ENCODE measurements around the gene SEZ6.

GRCh38 chr17:28926366-28926765 lies 79.5 kb downstream of the SEZ6 start:
- TF ChIP-seq POLR2A (IDR thresholded peaks at IDR 0.05; ENCODE audit: low read length) (no peak), GATA1 (IDR thresholded peaks at IDR 0.05; ENCODE audit: low read depth, low read length) (no peak)

All from erythroblast (primary cell).